HTR-8/SVneo (cell line): ENCODE results near the gene CDKN2B.
A peak's percentile ranks its signal among the peaks of the same experiment; 100 is the strongest.

Experiments used
- DNase-seq: peaks from one replicate; pipeline ENCODE4 v3.0.0; 2011; ENCODE audit warnings: low spot score, mixed read lengths; ENCODE audit not compliant: insufficient read length
- FAIRE-seq: peaks from 2 replicates; lab custom pipeline; 2011; peaks lifted over from hg19 to GRCh38; lab: Jason Lieb, UNC

The CDKN2B gene

DNA sequence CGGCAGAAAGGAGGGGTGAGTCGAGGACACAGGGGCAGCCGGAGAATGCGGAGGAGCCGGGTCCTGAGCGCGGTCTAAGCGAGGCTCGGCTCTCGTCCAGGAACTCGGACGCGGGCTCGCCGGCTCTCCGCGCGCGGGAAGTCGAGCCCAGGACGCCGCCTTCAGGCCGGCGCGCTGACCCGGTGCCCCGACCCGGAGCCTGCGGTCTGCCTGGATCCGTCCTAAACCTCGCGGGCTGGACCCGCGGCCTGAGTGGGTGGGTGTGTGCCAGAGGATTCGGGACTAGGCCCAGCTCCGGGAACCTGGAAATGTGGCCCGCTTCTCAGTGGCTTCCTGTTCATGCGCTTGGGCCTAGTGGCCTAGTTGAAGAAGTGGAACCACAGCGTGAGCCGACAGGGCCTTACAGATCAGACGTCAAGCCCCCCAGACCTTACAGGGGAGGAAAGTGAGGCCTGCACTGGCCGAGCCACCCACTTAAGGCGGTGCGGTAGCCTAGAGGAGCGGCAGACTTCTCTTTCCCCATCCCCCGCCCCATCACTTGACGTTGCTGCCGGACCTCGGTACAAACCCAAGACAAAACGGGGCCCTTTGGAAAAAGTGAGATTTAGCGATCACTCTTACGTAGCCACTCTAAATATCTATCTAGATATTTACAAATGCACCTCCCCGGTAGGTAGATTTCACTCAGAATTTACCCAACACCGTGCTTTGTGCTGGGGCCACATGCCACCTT is 13.3 kb downstream of the CDKN2B start:
- no peak for DNase-seq

DNA sequence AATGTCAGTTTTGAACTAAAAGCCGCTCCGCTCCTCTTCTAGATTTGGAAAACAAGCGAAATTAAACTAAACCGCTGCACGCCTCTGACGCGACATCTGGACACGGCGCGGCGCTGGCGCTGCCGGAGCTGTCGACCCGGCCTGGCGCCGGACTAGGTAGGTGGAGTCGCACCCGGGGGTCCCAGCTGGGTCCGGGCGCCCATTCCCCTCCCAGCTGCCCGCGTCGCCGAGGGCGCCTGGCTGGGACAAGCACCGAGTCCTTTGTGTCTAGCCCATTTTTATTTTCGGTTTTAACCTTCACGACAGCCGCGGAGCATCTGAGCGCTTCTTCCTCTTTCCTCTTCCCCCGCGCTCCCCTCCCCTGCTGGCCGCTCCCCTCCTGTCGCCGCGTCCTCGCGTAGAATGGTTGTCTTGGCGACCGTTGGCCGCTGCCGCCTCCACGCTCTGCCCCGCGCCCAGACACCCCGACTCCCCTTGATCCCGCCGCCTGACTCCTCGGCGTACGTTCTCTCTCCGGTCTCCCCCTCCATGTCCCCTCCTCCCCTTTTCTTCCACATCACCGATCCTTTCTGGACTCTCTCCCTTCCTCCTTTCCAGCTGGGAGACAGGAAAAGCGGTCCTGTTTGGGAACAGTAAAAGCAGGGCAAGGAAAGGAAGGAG is 14.0 kb downstream of the CDKN2B start:
- FAIRE-seq: peak; percentile 52
- no peak for DNase-seq

More for the DNA sequence above, 13.3 kb downstream of the CDKN2B start:
- FAIRE-seq: no peak

DNA sequence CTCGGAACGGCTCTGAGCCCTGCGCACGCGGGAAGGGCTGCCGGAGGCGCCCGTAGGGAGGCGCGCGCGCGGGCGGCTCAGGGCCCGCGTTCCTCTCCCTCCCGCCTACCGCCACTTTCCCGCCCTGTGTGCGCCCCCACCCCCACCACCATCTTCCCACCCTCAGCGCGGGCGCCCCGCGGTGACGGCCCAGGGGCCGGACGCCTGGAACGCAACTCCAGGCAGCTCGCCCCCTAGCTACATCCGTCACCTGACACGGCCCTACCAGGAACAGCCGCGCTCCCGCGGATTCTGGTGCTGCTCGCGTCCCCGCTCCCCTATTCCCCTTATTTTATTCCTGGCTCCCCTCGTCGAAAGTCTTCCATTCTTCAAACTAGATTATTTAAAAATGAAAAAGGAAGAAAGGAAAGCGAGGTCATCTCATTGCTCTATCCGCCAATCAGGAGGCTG is 14.5 kb downstream of the CDKN2B start, which contains the start of gene CDKN2B-AS1:
TSS of gene CDKN2B-AS1 (plus strand) at position 236 of the 450 bp plus-strand sequence.
- DNase-seq: peak; percentile 51

DNA sequence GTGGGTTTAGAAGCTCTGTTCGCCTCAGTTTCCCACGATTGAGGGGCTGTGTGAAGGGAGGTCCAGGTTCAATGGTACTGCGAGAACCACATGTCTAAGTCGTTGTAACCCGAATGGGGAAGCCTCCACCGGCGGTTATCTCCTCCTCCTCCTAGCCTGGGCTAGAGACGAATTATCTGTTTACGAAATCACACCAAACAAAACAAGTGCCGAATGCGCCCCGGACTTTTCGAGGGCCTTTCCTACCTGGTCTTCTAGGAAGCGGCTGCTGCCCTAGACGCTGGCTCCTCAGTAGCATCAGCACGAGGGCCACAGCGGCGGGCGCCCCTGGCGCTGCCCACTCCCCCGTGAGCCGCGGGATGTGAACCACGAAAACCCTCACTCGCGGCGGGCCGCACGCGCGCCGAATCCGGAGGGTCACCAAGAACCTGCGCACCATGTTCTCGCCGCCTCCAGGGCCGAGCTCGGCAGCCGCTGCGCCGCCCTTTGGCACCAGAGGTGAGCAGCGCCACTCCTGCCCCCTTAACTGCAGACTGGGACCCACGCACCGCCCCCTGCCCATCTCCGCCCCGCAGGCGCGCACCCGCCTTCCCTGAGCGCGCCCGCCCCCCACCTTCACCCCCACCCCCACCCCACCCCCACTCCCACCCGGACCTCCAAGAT is 15.1 kb downstream of the CDKN2B start, which contains the start of gene CDKN2A:
TSS of gene CDKN2A (minus strand) at position 500 of the 663 bp plus-strand sequence.
- FAIRE-seq (no peak), DNase-seq (no peak)

More for the DNA sequence above, 14.5 kb downstream of the CDKN2B start, which contains the start of gene CDKN2B-AS1:
- peak; percentile 20 for FAIRE-seq

DNA sequence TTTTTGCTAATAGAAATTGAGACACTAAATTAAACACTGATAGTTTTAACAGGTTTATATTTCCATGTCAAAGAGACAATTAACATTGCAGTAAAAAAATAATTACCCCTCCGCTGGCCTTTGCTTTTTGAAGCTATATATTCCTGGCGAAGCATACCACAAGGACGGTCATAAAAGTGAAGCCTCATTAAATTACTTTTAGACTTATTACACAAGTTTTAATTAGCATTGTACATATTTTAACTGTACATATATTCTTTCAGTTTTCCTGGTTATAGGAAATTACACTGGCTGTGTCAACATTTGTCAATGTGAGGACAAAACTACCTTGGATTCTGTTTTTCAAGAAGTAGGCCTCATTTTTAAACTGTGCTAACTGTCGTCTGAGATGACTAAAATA is 16.1 kb downstream of the CDKN2B start:
- DNase-seq: no peak
- no peak for FAIRE-seq

DNA sequence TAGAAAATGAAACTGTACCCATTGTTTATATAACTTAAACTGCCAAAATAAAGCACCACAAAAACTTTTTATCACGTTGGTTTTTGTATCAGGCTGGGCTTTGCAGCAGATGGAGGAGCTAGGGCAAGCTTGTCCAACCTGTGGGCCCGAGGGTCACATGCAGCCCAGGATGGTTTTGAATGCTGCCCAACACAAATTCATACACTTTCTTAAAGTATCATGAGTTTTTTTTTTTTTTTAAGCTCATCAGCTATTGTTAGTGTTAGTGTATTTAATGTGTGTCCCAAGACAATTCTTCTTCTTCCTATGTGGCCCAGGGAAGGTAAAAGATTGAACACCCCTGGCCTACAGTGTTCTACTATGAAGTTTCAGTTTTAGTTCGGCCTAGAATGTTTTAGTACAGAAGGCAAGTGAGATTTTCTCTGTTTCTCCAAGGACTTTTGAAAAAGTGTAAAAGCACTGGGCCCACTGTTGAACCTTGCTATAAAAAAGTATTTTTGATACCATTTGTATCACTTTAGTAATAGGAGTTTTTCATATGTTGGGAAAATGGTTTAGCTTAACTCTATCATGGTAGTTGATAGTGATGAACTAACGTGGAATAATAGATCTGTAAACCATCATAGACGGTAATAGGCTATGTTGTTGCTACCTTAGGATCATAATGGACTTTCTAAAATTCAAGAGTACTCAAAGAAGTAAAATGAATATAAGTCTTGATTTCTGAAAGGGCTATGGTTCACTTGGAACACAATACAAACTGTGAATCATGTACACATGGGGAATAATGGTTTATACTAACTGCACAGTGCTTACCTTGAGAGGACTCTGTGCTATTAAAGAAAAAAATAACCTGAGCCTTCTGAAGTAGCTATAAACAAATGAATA is 17.8 kb downstream of the CDKN2B start:
- no peak for FAIRE-seq
- DNase-seq: no peak

DNA sequence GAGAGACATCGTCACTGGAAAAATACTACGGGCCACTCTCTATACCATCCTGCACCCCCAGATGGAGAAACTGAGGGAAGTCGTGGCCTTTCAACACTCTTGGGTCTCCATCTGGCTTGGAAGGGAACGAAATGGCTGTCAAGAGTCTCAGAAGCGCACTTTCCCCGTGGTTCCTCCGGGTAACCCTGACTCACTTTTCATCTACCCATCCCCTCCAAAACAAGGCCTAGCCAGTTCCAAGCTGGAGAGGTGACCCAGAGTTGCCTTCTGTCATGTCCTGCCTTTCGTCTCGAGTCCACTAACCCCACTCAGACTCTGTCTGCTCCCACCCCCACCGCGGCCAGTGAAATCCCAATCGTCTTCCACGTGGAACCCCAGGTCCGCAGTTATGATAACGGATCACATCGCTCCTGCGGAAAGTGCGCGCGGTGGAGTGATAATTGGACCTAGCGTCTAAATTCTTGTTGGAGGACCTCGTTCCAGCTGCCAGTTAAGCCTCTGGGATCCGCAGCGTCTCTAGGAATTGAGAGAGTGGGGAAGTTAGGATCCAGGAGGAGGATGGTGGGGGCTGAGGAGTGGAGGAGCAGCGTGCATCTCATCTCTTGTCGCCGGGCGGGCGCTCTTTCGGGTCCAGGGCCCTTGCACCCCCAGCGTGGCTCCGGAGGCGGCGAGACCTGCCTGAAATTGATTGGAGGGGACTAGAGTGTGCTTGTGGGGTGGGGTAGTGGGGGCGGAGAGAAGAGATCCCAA is 19.5 kb downstream of the CDKN2B start:
- FAIRE-seq (no peak), DNase-seq (no peak)

DNA sequence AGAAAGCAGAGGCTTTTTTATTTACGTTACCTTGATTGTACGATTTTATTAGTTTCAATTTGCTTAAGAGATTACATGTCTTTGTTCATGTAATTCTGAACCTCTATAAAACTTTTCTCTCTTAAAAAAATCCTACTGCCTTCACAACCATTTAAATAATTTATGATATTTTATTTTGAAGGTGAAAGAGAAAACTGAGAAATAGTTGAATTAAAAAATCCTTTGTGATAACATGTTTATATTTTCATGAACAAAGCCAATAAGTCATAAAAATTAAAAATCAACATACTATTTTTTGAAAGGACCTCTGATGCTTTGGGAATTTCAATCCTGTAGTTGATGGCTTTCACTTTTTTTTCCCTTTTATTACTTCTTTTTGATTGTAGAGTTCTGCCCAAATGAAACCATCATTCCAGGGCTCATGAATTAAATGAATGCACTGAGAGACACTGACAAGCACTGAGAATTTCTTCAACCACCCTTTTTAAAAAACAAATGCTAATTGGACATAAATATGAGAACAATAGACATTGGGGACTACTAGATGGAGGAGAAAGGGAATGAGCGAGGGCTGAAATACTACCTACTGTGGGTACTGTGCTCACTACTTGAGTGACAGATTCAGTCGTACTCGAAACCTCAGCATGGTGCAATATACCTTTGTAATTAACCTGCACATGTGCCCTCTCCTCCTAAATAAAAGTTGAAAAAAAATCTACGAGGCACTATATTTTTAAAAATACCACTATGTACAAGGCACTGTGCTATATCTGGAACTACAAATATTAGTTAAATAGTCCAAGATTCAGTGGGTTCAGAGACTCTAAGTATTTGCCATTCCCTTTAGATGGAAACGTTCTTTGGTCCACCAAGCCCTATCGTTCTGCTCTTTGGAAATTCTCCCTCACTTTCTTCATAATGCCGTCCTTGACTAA is 20.8 kb downstream of the CDKN2B start:
- DNase-seq: no peak
- no peak for FAIRE-seq

DNA sequence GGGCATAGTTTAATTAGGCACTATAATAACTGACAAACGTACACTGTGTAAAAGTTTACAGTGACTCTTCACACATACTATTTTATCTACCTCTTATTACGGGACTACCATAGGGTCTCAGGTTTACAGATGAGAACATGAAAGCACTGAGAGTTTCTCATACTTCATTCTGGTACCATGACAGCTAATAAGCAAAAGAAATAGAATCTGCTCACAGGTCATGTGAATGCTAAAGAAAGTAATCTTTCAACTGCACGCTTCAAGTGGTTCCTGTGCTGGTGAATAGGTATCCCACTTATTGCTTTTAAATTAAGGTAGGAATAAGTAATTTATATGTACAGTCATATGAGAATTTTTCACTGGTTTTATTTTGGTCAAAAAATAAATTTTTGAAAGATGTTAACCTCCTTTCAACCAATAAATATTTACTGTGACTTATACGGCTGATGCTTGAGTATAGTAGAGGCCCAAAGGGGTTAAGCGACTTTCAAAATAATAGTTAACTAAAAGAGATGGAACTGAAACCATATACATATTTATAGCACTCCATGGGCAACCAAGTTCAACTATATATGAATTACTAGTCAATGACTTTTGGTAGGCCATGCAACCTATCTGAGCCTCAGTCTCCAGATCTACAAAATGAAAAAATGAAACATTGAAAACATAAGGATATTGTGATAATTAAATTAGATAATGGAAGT is 23.0 kb downstream of the CDKN2B start:
- no peak for FAIRE-seq
- DNase-seq: no peak

DNA sequence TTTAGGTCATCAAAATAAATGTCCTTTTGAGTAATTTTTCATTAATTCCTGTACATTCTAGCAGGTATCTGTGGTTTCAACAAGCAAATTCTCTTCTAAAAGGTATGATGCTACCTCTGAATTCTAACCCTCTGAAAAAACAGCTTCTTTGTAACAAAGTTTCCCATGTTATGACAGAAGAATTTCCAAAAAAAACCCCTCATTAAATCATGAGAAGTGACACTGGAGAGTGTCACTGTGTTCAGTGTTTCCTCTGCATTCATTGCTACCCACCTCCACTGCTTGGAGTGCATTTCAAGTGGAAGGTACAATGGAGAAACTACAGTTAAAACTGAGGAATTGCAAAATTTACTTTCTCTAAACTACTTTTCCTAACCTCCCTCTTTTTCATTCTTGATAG is 25.0 kb downstream of the CDKN2B start:
- no peak for DNase-seq
- no peak for FAIRE-seq

DNA sequence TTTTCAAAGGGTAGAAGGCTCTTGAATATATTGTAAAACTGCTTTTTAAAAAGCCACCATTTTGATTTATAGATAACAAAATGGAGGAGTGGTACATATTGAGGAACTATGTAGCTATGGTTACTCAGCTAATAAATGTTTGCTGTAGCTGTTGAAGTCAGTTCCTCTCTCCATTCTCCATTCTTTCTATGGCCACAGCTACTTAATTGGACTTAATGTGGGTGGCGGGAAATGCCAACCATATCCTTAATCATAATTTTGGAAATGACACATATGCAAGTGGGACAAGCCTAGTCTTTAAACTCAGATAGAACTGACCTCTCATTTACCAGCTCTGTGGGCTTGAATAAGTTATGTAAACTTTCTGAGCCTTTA is 25.6 kb downstream of the CDKN2B start:
- DNase-seq (no peak), FAIRE-seq (no peak)

DNA sequence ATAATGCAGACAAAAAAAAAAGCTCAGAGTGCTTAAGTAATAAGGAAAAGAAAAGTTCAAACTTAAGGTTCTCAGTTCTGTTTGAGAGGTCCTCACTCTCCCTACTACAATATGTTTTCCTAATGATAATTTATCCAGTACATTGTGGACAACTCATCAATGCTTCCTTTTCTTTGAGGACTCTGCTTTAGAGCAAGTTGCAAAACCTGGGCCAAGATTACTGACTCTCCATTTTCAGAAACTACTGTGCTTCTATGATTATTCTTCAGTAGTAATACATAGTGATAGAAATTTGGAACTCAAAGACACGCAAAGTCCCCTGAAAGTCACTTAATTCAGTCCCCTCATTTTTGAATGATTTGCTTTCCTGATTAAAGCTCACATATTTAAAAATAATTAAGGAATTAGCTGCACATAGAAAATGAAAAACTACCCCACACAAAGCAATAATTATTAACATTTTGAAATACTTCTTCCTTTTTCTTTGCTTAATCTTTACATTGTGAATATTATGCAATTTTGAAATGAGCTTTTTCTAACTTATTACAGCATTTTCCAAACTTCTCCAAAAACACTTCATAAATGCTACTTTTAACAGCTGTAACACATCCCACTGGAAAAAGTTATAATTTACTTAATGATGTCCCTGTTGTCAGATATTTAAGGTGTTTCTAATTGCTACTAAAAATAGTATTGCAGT is 26.1 kb downstream of the CDKN2B start:
- DNase-seq (no peak), FAIRE-seq (no peak)

DNA sequence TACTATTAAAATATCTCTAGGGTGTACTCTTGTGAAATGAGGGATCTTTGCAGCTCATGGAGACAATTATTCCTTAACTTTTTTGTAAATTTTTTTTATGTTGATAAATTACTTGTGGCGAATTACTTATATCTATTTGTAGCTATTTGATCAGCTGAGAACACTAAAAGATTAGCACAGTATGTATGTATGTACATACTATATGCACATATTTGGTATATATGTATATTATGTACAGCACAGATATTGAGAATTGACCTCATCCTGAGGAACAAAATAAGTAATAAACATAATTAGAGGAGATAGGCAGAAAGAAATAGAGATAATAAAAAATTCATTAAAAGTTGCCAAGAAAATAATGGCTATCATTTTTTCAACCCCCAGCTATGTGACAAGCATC is 26.7 kb downstream of the CDKN2B start:
- DNase-seq (no peak), FAIRE-seq (no peak)

DNA sequence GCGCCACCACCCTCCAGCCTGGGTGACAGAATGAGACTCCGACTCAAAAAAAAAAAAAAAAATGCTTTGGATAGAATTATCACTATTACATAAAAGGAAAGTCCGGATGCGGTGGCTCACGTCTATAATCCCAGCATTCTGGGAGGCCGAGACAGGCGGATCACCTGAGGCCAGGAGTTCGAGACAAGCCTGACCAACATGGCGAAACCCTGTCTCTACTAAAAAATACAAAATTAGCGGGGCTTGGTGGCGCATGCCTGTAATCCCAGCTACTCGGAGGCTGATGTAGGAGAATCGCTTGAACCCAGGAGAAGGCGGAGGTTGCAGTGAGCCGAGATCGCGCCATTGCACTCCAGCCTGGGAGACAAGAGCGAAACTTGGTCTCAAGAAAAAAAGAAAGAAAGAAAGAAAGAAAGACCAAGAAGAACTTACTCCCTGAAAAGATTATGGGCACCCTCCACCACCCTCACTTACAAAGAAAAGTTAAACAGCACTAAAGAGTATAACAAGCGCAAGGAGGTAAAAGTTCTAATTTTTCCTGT is 32.7 kb downstream of the CDKN2B start:
- DNase-seq (no peak), FAIRE-seq (no peak)

DNA sequence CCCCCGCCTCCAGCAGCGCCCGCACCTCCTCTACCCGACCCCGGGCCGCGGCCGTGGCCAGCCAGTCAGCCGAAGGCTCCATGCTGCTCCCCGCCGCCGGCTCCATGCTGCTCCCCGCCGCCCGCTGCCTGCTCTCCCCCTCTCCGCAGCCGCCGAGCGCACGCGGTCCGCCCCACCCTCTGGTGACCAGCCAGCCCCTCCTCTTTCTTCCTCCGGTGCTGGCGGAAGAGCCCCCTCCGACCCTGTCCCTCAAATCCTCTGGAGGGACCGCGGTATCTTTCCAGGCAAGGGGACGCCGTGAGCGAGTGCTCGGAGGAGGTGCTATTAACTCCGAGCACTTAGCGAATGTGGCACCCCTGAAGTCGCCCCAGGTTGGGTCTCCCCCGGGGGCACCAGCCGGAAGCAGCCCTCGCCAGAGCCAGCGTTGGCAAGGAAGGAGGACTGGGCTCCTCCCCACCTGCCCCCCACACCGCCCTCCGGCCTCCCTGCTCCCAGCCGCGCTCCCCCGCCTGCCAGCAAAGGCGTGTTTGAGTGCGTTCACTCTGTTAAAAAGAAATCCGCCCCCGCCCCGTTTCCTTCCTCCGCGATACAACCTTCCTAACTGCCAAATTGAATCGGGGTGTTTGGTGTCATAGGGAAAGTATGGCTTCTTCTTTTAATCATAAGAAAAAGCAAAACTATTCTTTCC is 34.2 kb downstream of the CDKN2B start:
- FAIRE-seq (no peak), DNase-seq (peak; percentile 67)

DNA sequence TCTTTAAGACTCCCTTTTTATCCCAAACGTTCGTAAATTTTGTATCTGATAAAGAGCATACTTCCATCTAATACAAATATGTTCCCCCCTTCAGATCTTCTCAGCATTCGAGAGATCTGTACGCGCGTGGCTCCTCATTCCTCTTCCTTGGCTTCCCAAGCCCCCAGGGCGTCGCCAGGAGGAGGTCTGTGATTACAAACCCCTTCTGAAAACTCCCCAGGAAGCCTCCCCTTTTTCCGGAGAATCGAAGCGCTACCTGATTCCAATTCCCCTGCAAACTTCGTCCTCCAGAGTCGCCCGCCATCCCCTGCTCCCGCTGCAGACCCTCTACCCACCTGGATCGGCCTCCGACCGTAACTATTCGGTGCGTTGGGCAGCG is 34.8 kb downstream of the CDKN2B start:
- DNase-seq (no peak), FAIRE-seq (no peak)
